ENCODE results near the gene CEP250.
A peak's percentile ranks its signal among the peaks of the same experiment; 100 is the strongest.
"Not testable (repeated sequence)": the region's sequence is repeated elsewhere in the genome, so short reads cannot be mapped to it uniquely, and the experiment has no call there.

CEP250 gene

GRCh38 chr20:35454881-35455609, at the start of gene CEP250:
CEP250 (plus strand) TSS chr20:35455598; CDS start chr20:35462368, 6,770 bp downstream.
- peak; percentile 72 to 96 for DNase-seq

GRCh38 chr20:35405775-35406174, 49.6 kb upstream of the CEP250 start:
- DNase-seq: no peak

GRCh38 chr20:35408270-35408669, 47.1 kb upstream of the CEP250 start:
- DNase-seq: no peak

GRCh38 chr20:35409542-35409941, 45.9 kb upstream of the CEP250 start:
- no peak for DNase-seq

- no peak for DNase-seq
These were observed 44.8 kb upstream of the CEP250 start for GRCh38 chr20:35410613-35411012.

GRCh38 chr20:35421322-35421721, 34.1 kb upstream of the CEP250 start:
- no peak for DNase-seq

- no peak for DNase-seq
These were observed 23.6 kb upstream of the CEP250 start for GRCh38 chr20:35431621-35432429.

- DNase-seq: no peak
These were observed 23.0 kb upstream of the CEP250 start for GRCh38 chr20:35432430-35432735.

- no peak for DNase-seq
These were observed 22.1 kb upstream of the CEP250 start for GRCh38 chr20:35433337-35433736.

GRCh38 chr20:35434085-35435005, 21.1 kb upstream of the CEP250 start:
- no peak for DNase-seq

- no peak for DNase-seq
These were observed 19.2 kb upstream of the CEP250 start for GRCh38 chr20:35436177-35436573.

GRCh38 chr20:35437599-35437998, 17.8 kb upstream of the CEP250 start:
- no peak for DNase-seq

GRCh38 chr20:35443003-35443402, 12.4 kb upstream of the CEP250 start:
- DNase-seq: no peak

- DNase-seq: no peak
These were observed 11.2 kb upstream of the CEP250 start for GRCh38 chr20:35444226-35444625.

GRCh38 chr20:35446356-35447078, 8.9 kb upstream of the CEP250 start:
- no peak for DNase-seq

GRCh38 chr20:35447082-35447789, 8.2 kb upstream of the CEP250 start:
- DNase-seq: peak; percentile 62 to 64

- no peak for DNase-seq
These were observed 6.5 kb upstream of the CEP250 start for GRCh38 chr20:35448788-35449373.

- DNase-seq: not testable (repeated sequence)
These were observed 5.5 kb upstream of the CEP250 start for GRCh38 chr20:35449855-35450254.

- DNase-seq: no peak
These were observed 4.1 kb upstream of the CEP250 start for GRCh38 chr20:35451295-35451694.

GRCh38 chr20:35453647-35454046, 1.8 kb upstream of the CEP250 start:
- no peak for DNase-seq

- DNase-seq: not testable (repeated sequence)
These were observed 1.3 kb downstream of the CEP250 start for GRCh38 chr20:35456700-35457099.

- not testable (repeated sequence) for DNase-seq
These were observed 2.1 kb downstream of the CEP250 start for GRCh38 chr20:35457539-35457938.
